IMR-90 (cell line): Measurements from ENCODE around the gene SLC19A1. TPM values are rescaled to one million over a fixed set of nuclear protein-coding genes. Genes with fewer than 3 reads are reported as not detected.
"Not testable (repeated sequence)": the region's sequence is repeated elsewhere in the genome, so short reads cannot be mapped to it uniquely, and the experiment has no call there.

Experiments used
- ATAC-seq: fragments of 200-7000 bp; cut with Tn5 transposase; 2 replicates; pipeline ENCODE4 v1.9.1; 2020; ENCODE audit warnings: low read depth, mild to moderate bottlenecking, moderate library complexity
- BruUV-seq: library from RNA; stranded (reverse); fragments of 400-500 nt; replicated peaks from 2 replicates; lab custom pipeline; 2021; lab: Mats Ljungman, UMichigan
- CTCF ChIA-PET: fragments of 300-600 bp; formaldehyde crosslinking; extraction: SDS; loops from one replicate; lab custom pipeline; 2021; ENCODE audit warnings: antibody characterized with exemption; lab: Yijun Ruan, JAX
- POLR2A ChIA-PET: fragments of 300-600 bp; sonication (Branson Sonifier 250); formaldehyde crosslinking; loops from one replicate; lab custom pipeline; 2022; ENCODE audit warnings: antibody characterized with exemption; ENCODE audit not compliant: unreplicated experiment; lab: Charles Lee
- DNase-seq: peaks from one replicate; pipeline ENCODE4 v3.0.0; 2013
- H2AFZ ChIP-seq: replicated peaks from 2 replicates; pipeline ENCODE3; 2013; ENCODE audit warnings: low read length, mild to moderate bottlenecking; ENCODE audit not compliant: poor library complexity
- H2AK5ac ChIP-seq: 2 replicates; pipeline ENCODE4 v1.6.1; 2013; ENCODE audit warnings: low read depth, low read length, inconsistent platforms
- H2AK9ac ChIP-seq: replicated peaks from 2 replicates; pipeline ENCODE3; 2013; ENCODE audit warnings: mild to moderate bottlenecking, low read depth, low read length, moderate library complexity; ENCODE audit not compliant: poor library complexity
- H2BK120ac ChIP-seq: 2 replicates; pipeline ENCODE4 v1.6.1; 2013; ENCODE audit warnings: low read depth, low read length, inconsistent platforms
- H2BK15ac ChIP-seq: 3 replicates; pipeline ENCODE4 v1.6.1; 2013; ENCODE audit warnings: low read depth, low read length, inconsistent platforms
- H2BK20ac ChIP-seq: 2 replicates; pipeline ENCODE4 v1.6.1; 2013; ENCODE audit warnings: low read depth, mild to moderate bottlenecking, inconsistent platforms, low read length, moderate library complexity
- H2BK5ac ChIP-seq: 2 replicates; pipeline ENCODE4 v1.6.1; 2013; ENCODE audit warnings: mild to moderate bottlenecking, low read depth, low read length, inconsistent platforms; ENCODE audit not compliant: poor library complexity, severe bottlenecking
- H3K14ac ChIP-seq: replicated peaks from 2 replicates; pipeline ENCODE4 v1.6.1; 2013; ENCODE audit warnings: low read depth, low read length, inconsistent platforms
- H3K18ac ChIP-seq: 2 replicates; pipeline ENCODE4 v1.6.1; 2013; ENCODE audit warnings: low read depth, low read length, control low read depth
- H3K23ac ChIP-seq: 2 replicates; pipeline ENCODE4 v1.6.1; 2013; ENCODE audit warnings: low read depth, low read length, inconsistent platforms
- H3K27ac ChIP-seq: 2 replicates; pipeline ENCODE4 v1.5.1; 2013; ENCODE audit warnings: mild to moderate bottlenecking, control low read depth, low read length; ENCODE audit not compliant: insufficient read depth
- H3K27me3 ChIP-seq: 2 replicates; pipeline ENCODE4 v1.6.1; 2013; ENCODE audit warnings: low read length; ENCODE audit not compliant: control insufficient read depth, insufficient read depth
- H3K36me3 ChIP-seq: 2 replicates; pipeline ENCODE4 v1.6.1; 2013; ENCODE audit warnings: low read length, mixed read lengths; ENCODE audit not compliant: control insufficient read depth, insufficient read depth
- H3K4ac ChIP-seq: 2 replicates; pipeline ENCODE4 v1.6.1; 2013; ENCODE audit warnings: low read depth, low read length, inconsistent platforms
- H3K4me1 ChIP-seq: 2 replicates; pipeline ENCODE4 v1.6.1; 2013; ENCODE audit warnings: low read length, mixed read lengths; ENCODE audit not compliant: control insufficient read depth, insufficient read depth
- H3K4me2 ChIP-seq: 2 replicates; pipeline ENCODE4 v1.6.1; 2013; ENCODE audit warnings: low read depth, mild to moderate bottlenecking, control low read depth, low read length, moderate library complexity
- H3K4me3 ChIP-seq: 2 replicates; pipeline ENCODE4 v1.5.1; 2013; ENCODE audit warnings: low read depth, mild to moderate bottlenecking, control low read depth, low read length, moderate library complexity; ENCODE audit not compliant: insufficient read depth
- H3K56ac ChIP-seq: 2 replicates; pipeline ENCODE4 v1.6.1; 2013; ENCODE audit warnings: low read length, inconsistent platforms; ENCODE audit not compliant: insufficient read depth; ENCODE audit errors: extremely low read depth
- H3K79me1 ChIP-seq, 2 experiments: 2 replicates each; pipeline ENCODE4 v1.6.1; 2013; ENCODE audit warnings: low read length in 2 of 2, inconsistent platforms in 1 of 2, low read depth in 1 of 2
- H3K9ac ChIP-seq: 2 replicates; pipeline ENCODE4 v1.6.1; 2013; ENCODE audit warnings: low read depth, low read length, control low read depth
- H3K9me1 ChIP-seq: 2 replicates; pipeline ENCODE4 v1.6.1; 2013; ENCODE audit warnings: low read length, inconsistent platforms; ENCODE audit not compliant: insufficient read depth
- H3K9me3 ChIP-seq: 2 replicates; pipeline ENCODE4 v1.6.1; 2013; ENCODE audit warnings: low read length; ENCODE audit not compliant: control insufficient read depth, insufficient read depth
- H4K20me1 ChIP-seq: 2 replicates; pipeline ENCODE4 v1.6.1; 2013; ENCODE audit warnings: low read length, inconsistent platforms; ENCODE audit not compliant: insufficient read depth
- H4K5ac ChIP-seq: 2 replicates; pipeline ENCODE4 v1.6.1; 2013; ENCODE audit warnings: mild to moderate bottlenecking, low read depth, low read length, control low read depth
- H4K8ac ChIP-seq, 2 experiments: 2 replicates each; pipeline ENCODE4 v1.6.1; 2013; ENCODE audit warnings: low read depth in 2 of 2, low read length in 2 of 2, control low read depth in 1 of 2, inconsistent platforms in 1 of 2
- H4K91ac ChIP-seq: 2 replicates; pipeline ENCODE4 v1.6.1; 2013; ENCODE audit warnings: low read depth, low read length, inconsistent platforms; ENCODE audit not compliant: insufficient read depth
- WGBS, 2 experiments: methylation state at CpG; one replicate each; pipeline versions ENCODE4 v1.1.5 to v1.1.7; 2013; ENCODE audit warnings: missing lambda C conversion rate in 2 of 2; ENCODE audit not compliant: insufficient read length in 1 of 2; ENCODE audit errors: extremely low coverage in 2 of 2; 5-methylcytosine and 5-hydroxymethylcytosine counted together
- dilution Hi-C: fragments of 300-500 bp; cut with HindIII; formaldehyde crosslinking; loops from one replicate; pipeline ENCODE4 v1.14.3; 2018; ENCODE audit warnings: low sequenced_read_pairs; ENCODE audit not compliant: unreplicated experiment
- in situ Hi-C: fragments of 300-500 bp; cut with MboI; formaldehyde crosslinking; loops from 3 replicates; pipeline ENCODE4 v1.14.3; 2019; ENCODE audit warnings: low sequenced_read_pairs, inconsistent platforms, mixed read lengths
- intact Hi-C: fragments of 100-400 bp; cut with micrococcal nuclease; formaldehyde crosslinking; loops from 2 replicates; pipeline ENCODE4 v1.10.0; 2022
- polyA plus RNA-seq, 3 experiments: library from polyadenylated mRNA; depleted of rRNA; stranded (reverse); fragments of >200 nt; gene quantifications; 2 replicates each; pipeline ENCODE4 v1.2.3, GENCODE V29; 2012; ENCODE audit warnings: low replicate concordance in 1 of 3
- total RNA-seq: library from RNA; depleted of rRNA; stranded (reverse); fragments of >200 nt; gene quantifications from 2 replicates; pipeline ENCODE4 v1.2.3, GENCODE V29; 2012

The SLC19A1 gene
- total and polyA plus RNA-seq, 2 of the 4 experiments (the other 2 are of a cell fraction) = 2.2 to 16.2 TPM

GRCh38 chr21:45561241-45561640 lies 19.0 kb upstream of the SLC19A1 start:
- H3K9me1 ChIP-seq, H3K36me3 ChIP-seq, H2BK15ac ChIP-seq, intact Hi-C loops, DNase-seq, H3K14ac ChIP-seq, H3K27me3 ChIP-seq, H4K91ac ChIP-seq, BruUV-seq, H3K4me2 ChIP-seq, H4K5ac ChIP-seq, POLR2A ChIA-PET, H4K20me1 ChIP-seq, CTCF ChIA-PET, H2AK5ac ChIP-seq, H3K4me3 ChIP-seq, dilution Hi-C loops, H3K56ac ChIP-seq, H3K27ac ChIP-seq, H2BK120ac ChIP-seq, H2BK20ac ChIP-seq, H3K4ac ChIP-seq, H3K79me1 ChIP-seq, H2AFZ ChIP-seq, H3K9ac ChIP-seq, H3K4me1 ChIP-seq, H3K9me3 ChIP-seq, H2BK5ac ChIP-seq, H2AK9ac ChIP-seq, H3K18ac ChIP-seq, H4K8ac ChIP-seq, ATAC-seq, H3K23ac ChIP-seq: not testable (repeated sequence)
- WGBS, 2 experiments = no CpG with 5 or more reads among the region's 8 CpGs
- in situ Hi-C loops = loop anchor here (10.0 kb wide), 1 partner anchor 364 kb away; no protein-coding TSS in a partner anchor
